Heart left ventricle (tissue), 13 donors: Measurements from ENCODE around the gene AKNA.

ENCODE experiments used
- CTCF ChIP-seq, 12 donors: fragments of 200-600 bp; sonication (generic) in 4 of 12; IDR thresholded peaks; one replicate each; pipeline versions ENCODE4 v1.5.0 to v1.8.0; 2018 to 2022; ENCODE audit warnings: antibody characterized with exemption in 12 of 12, mild to moderate bottlenecking in 5 of 12
- POLR2A ChIP-seq, 2 donors: fragments of 450-650 bp; IDR thresholded peaks; one replicate each; pipeline ENCODE4 v1.6.1; 2017; ENCODE audit warnings: antibody characterized with exemption in 2 of 2, mild to moderate bottlenecking in 2 of 2, moderate library complexity in 2 of 2
- donor health status: ischemic (EF 13 %, LVEDD 7.1; RV severe dilation, severe dysfunction).
- donor health status: DM: no; HTN: yes; CAD: no.
- donor health status: DM: no; HTN: no; CAD: no.
- donor health status: ischemic (EF 25% LVEDD 6.9; RV normal size, moderate dysfunction).
- donor health status: ischemic (EF 25% LVEDD 5.7; RV mildly dilated, moderate dysfunction).
- donor health status: ischemic (EF 35%, LVEDD 5.7; RV mildly dilated, moderate dysfunction).
- donor health status: nonischemic (EF 11% LVEDD 7.7; RV severe dilation, severe dysfunction).
- donor health status: DM: yes; HTN: yes; CAD: no.
- donor health status: PGD.
- donor health status: ischemic (EF 29% LVEDD 5.4; RV normal size, mild dysfunction).
- donor health status: nonischemic (EF 23%, LVEDD 6.1; RV moderate dilation, normal function).

GRCh38 chr9:114286146-114286679 is 101.6 kb downstream of the AKNA start:
- no peak for TF ChIP-seq CTCF (IDR thresholded peaks at IDR 0.05)
- TF ChIP-seq POLR2A (IDR thresholded peaks at IDR 0.05) = no peak
